GM23248 (cell line): ENCODE results near the gene ADAMTS10. TPM values are rescaled to one million over a fixed set of nuclear protein-coding genes. Genes with fewer than 3 reads are reported as not detected.

Source experiments
- DNase-seq: peaks from one replicate; pipeline ENCODE4 v3.0.0-alpha.2; 2015
- H2AFZ ChIP-seq: fragments of 200-600 bp; sonication (generic); 2 replicates; pipeline ENCODE4 v1.6.1; 2016; ENCODE audit warnings: antibody characterized with exemption
- H3F3A ChIP-seq: fragments of 200-600 bp; sonication (generic); 2 replicates; pipeline ENCODE4 v1.6.1; 2016; ENCODE audit warnings: mild to moderate bottlenecking, antibody characterized with exemption, mixed run types; ENCODE audit not compliant: insufficient read depth
- H3K27ac ChIP-seq: fragments of 200-600 bp; sonication (generic); 2 replicates; pipeline ENCODE4 v1.5.1; 2016; ENCODE audit warnings: mild to moderate bottlenecking
- H3K27me3 ChIP-seq: fragments of 200-600 bp; sonication (generic); replicated peaks from 2 replicates; pipeline ENCODE4 v1.6.1; 2016; ENCODE audit warnings: mild to moderate bottlenecking; ENCODE audit not compliant: insufficient read depth
- H3K36me3 ChIP-seq: fragments of 200-600 bp; sonication (generic); 2 replicates; pipeline ENCODE4 v1.6.1; 2016; ENCODE audit warnings: low read depth, mild to moderate bottlenecking
- H3K4me1 ChIP-seq: fragments of 200-600 bp; sonication (generic); 2 replicates; pipeline ENCODE4 v1.6.1; 2016; ENCODE audit warnings: mild to moderate bottlenecking; ENCODE audit not compliant: insufficient read depth
- H3K4me2 ChIP-seq: fragments of 200-600 bp; sonication (generic); one replicate; pipeline ENCODE4 v1.6.1; 2016; ENCODE audit warnings: mild to moderate bottlenecking; ENCODE audit not compliant: unreplicated experiment
- H3K4me3 ChIP-seq: fragments of 200-600 bp; sonication (generic); 2 replicates; pipeline ENCODE4 v1.5.1; 2016; ENCODE audit warnings: mild to moderate bottlenecking
- H3K79me2 ChIP-seq: fragments of 200-600 bp; sonication (generic); 2 replicates; pipeline ENCODE4 v1.6.1; 2016; ENCODE audit warnings: mild to moderate bottlenecking; ENCODE audit not compliant: insufficient read depth
- H3K9ac ChIP-seq: fragments of 200-600 bp; sonication (generic); 2 replicates; pipeline ENCODE4 v1.6.1; 2016; ENCODE audit warnings: mild to moderate bottlenecking
- H3K9me2 ChIP-seq: fragments of 200-600 bp; sonication (generic); 2 replicates; pipeline ENCODE4 v1.6.1; 2016; ENCODE audit warnings: mixed run types, mild to moderate bottlenecking, moderate library complexity; ENCODE audit not compliant: insufficient read depth
- H3K9me3 ChIP-seq: fragments of 200-600 bp; sonication (generic); one replicate; pipeline ENCODE4 v1.6.1; 2017; ENCODE audit warnings: low read depth
- H4K20me1 ChIP-seq: fragments of 200-600 bp; sonication (generic); 2 replicates; pipeline ENCODE4 v1.6.0; 2016; ENCODE audit not compliant: insufficient read depth
- EZH2 ChIP-seq: fragments of 200-600 bp; sonication (generic); IDR thresholded peaks from 2 replicates; pipeline ENCODE4 v1.6.1; 2018; ENCODE audit warnings: antibody characterized with exemption, mild to moderate bottlenecking; ENCODE audit not compliant: insufficient read depth, poor library complexity, severe bottlenecking
- EZH2phosphoT487 ChIP-seq: fragments of 200-600 bp; sonication (generic); IDR thresholded peaks from 2 replicates; pipeline ENCODE4 v1.6.1; 2018; ENCODE audit warnings: antibody characterized with exemption, moderate library complexity, mild to moderate bottlenecking, low read depth; ENCODE audit not compliant: insufficient read depth
- WGBS, 2 experiments: methylation state at CpG; one replicate each; pipeline ENCODE4 v1.1.6; 2015 to 2017; ENCODE audit warnings: low lambda C conversion rate in 2 of 2, low coverage in 1 of 2; ENCODE audit errors: missing lambda C conversion rate in 2 of 2; 5-methylcytosine and 5-hydroxymethylcytosine counted together
- in situ Hi-C: fragments of 300-500 bp; cut with MboI; formaldehyde crosslinking; loops from 2 replicates; pipeline ENCODE4 v1.15.0; 2020
- polyA plus RNA-seq: library from polyadenylated mRNA; unstranded; fragments of >200 nt; fragmentation: Nextera tagmentation; extraction: Ambion mirVana; gene quantifications from 2 replicates; pipeline ENCODE4 v1.2.1, GENCODE V29; 2016
- total RNA-seq: library from RNA; depleted of rRNA; stranded (reverse); fragments of >200 nt; shearing (Covaris generic); gene quantifications from 2 replicates; pipeline ENCODE4 v1.2.3, GENCODE V29; 2014

ADAMTS10 gene
- total and polyA plus RNA-seq, 2 experiments from 2014 or later, result 4.3 to 12.2 TPM

DNA sequence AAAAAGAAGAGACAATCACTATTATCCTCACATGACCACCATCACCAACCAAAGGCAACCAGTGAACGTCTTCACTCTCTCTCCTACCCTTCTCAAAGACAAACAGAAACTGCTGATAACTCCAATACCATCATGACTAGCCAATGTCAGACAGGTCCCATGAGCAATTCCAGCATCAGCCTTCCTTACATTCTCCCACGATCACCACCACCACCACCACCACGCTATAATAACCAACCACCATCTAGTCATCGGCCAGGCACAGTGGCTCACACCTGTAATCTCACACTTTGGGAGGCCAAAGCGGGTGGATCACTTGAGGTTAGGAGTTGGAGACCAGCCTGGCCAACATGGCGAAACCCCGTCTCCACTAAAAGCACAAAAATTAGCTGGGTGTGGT is 37.2 kb downstream of the ADAMTS10 start:
- no peak overlapping the region for H3K9ac ChIP-seq
- H4K20me1 ChIP-seq, result no peaks in the 10 kb centered on the region
- no peaks in the 10 kb centered on the region for H3K27me3 ChIP-seq
- peaks cover 41% of the 10 kb centered on the region for H3K4me1 ChIP-seq
- no peak for DNase-seq
- peaks cover 12% of the 10 kb centered on the region for H3F3A ChIP-seq
- H3K4me3 ChIP-seq, result no peak overlapping the region
- H3K79me2 ChIP-seq, result no peaks in the 10 kb centered on the region
- H3K27ac ChIP-seq, result no peak overlapping the region
- TF ChIP-seq EZH2phosphoT487 (no peak), EZH2 (no peak)
- H2AFZ ChIP-seq, result no peak overlapping the region
- H3K9me3 ChIP-seq, result no peaks in the 10 kb centered on the region
- in situ Hi-C loops, result no loop called here
- H3K4me2 ChIP-seq, result no peak overlapping the region
- no peaks in the 10 kb centered on the region for H3K36me3 ChIP-seq
- WGBS, 2 experiments, result 74 to 79% methylated on average over 7 of the region's 7 CpGs
- no peaks in the 10 kb centered on the region for H3K9me2 ChIP-seq

DNA sequence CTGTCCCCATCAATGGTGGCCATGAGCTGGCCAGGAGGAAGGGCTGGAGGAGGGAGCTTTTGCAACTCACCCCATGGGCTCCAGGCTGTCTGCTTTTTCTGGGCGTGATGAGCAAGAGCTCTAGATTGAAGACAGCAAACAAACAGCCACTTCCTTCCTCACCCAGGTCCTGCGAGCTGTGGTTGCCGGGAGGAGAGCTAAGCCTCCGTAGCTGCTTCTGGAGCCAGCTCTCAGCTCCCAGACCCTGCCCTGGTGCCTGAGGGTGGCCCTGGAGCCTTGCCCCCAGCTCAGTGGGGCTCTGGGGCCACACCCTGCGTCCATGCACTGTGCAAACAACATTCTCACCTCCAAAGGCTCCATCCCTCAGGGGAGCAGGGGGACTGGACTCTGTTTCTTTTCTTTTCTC is 39.5 kb downstream of the ADAMTS10 start:
- Histone ChIP-seq H3K27ac (peak overlapping the region; percentile 70), H3K9me2 (no peaks in the 10 kb centered on the region), H3K36me3 (no peaks in the 10 kb centered on the region), H3K79me2 (no peaks in the 10 kb centered on the region), H3K9ac (peak overlapping the region; percentile 49), H3K4me1 (peaks cover 38% of the 10 kb centered on the region), H3K4me2 (peak overlapping the region; percentile 30), H3F3A (peaks cover 12% of the 10 kb centered on the region), H2AFZ (peak overlapping the region; percentile 46; the same call in 1 of the 2 replicates), H3K27me3 (no peaks in the 10 kb centered on the region), H3K9me3 (no peaks in the 10 kb centered on the region), H3K4me3 (peak overlapping the region; percentile 7; the same call in 1 of the 2 replicates), H4K20me1 (no peaks in the 10 kb centered on the region)
- in situ Hi-C loops, result no loop called here
- WGBS, 2 experiments, result 8 to 12% methylated on average over 5 of the region's 5 CpGs
- TF ChIP-seq EZH2 (no peak), EZH2phosphoT487 (no peak)
- peak; percentile 92 for DNase-seq

DNA sequence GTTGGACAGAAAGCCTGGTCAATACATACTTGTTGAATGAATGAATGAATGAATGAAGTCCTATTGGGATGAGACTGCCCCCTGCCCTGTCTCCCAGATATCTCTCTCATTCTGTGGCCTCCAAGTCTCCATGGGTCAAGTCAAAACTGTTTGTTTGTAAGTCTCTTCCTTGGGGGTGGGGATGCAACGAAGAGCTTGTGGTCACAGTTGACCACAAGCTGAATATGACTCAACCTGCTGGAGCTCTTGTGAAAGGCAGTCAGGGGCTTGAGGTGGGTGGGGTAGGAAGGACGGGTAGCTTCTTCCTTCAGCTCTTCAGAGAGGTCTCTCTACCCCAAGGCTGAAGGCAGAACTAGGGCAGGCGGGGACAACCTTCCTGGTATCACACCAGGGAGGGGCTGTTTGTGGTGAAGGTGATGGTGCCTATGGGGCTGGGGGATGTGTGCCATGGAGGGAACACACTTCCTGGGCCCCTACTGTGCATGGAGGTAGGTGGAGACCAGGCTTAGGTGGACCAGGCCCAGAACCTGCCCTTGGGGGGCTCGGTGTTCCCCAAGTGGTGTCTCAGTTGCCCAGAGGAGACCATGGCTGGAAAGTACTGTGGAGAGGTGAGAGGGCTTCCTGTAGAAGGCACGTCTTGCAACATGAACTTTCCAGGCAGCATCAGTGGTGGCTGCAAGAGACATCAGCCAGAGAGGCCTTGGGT is 41.3 kb downstream of the ADAMTS10 start:
- Histone ChIP-seq H3K9me2 (no peaks in the 10 kb centered on the region), H3K27me3 (no peaks in the 10 kb centered on the region), H4K20me1 (no peaks in the 10 kb centered on the region), H3K4me3 (peak overlapping the region; percentile 16; the same call in 1 of the 2 replicates), H3K79me2 (no peaks in the 10 kb centered on the region), H3K9ac (peak overlapping the region; percentile 57), H3K4me1 (peaks cover 31% of the 10 kb centered on the region), H2AFZ (0 out of 2 replicates have a peak overlapping the region, but pooled peaks have one; percentile 32), H3K9me3 (no peaks in the 10 kb centered on the region), H3K27ac (peak overlapping the region; percentile 72), H3K36me3 (no peaks in the 10 kb centered on the region), H3K4me2 (peak overlapping the region; percentile 73), H3F3A (peaks cover 12% of the 10 kb centered on the region)
- WGBS, 2 experiments, result 33 to 42% methylated on average over 5 of the region's 5 CpGs
- peak; percentile 97 for DNase-seq
- in situ Hi-C loops, result no loop called here
- TF ChIP-seq EZH2phosphoT487, result no peak
- TF ChIP-seq EZH2, result no peak

DNA sequence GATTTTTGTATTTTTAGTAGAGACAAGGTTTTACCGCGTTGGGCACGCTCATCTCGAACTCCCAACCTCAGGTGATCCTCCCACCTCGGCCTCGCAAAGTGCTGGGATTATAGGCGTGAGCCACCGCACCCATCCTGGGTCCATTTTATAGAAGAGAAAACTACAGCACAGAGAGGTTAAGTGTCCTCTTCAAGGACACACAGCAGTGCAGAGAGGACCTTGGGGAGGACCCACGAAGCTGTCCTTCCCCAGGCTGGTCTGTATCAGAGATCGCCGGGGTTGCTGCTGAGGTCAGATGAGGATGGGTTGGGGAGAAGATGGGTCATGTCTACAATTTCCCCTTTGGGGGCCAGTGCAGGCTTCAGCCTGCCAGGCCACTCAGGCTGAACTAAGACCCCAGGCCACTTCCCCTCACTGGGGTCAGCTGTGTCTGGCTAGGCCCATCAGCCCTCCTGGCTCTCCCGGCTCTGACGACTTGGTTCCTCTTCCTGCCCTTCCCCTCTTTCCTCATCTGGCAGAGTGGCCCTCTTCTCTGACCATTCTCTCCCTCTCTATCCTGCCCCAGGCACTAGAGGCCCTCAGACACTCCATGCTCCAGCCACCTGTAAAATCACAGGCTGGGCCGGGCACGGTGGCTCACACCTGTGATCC is 42.9 kb downstream of the ADAMTS10 start:
- Histone ChIP-seq H3K4me1 (peaks cover 31% of the 10 kb centered on the region), H3K79me2 (no peaks in the 10 kb centered on the region), H3K27ac (no peak overlapping the region), H2AFZ (no peak overlapping the region), H3K9ac (no peak overlapping the region), H3K9me2 (no peaks in the 10 kb centered on the region), H4K20me1 (no peaks in the 10 kb centered on the region), H3K4me3 (no peak overlapping the region), H3K36me3 (no peaks in the 10 kb centered on the region), H3K27me3 (no peaks in the 10 kb centered on the region), H3F3A (peaks cover 12% of the 10 kb centered on the region), H3K9me3 (no peaks in the 10 kb centered on the region), H3K4me2 (no peak overlapping the region)
- no peak for DNase-seq
- 91 to 94% methylated on average over 15 of the region's 15 CpGs for WGBS, 2 experiments
- no peak for TF ChIP-seq EZH2
- TF ChIP-seq EZH2phosphoT487, result no peak
- in situ Hi-C loops, result no loop called here
